ENCODE measurements around the gene RNF20. TPM values are rescaled to one million over a fixed set of nuclear protein-coding genes. Genes with fewer than 3 reads are reported as not detected.

Gene RNF20
- total and polyA plus RNA-seq, 2 of the 13 experiments (the other 11 are each of a cell fraction or from before 2014, with no cell fraction given) = 12.7 to 37.6 TPM

DNA sequence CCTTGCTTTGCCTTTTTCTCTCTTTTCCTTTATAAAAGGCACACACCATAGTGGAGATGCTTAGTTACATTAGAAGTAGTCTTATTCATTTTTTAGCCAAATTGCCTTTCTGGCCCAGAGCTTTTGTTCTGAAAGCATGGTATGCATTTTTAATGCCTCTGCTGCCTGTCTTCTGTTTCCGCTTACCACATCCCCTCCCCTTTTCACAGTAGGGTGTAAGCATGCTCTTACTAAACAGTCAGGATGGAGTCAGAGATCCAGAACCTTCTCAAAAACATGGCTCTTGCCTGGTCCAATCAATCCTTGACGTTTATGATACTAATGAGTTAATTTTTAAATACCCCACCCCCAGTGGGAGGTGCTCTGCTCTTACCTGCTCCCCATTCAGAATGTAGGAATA, 38.7 kb downstream of the RNF20 start:
- Histone ChIP-seq H3K4me1 (ENCODE audit: insufficient read depth, low read length) (peaks cover 9% of the 10 kb centered on the region), H3K27me3 (ENCODE audit: control insufficient read depth in 1 of 2, insufficient read depth in 2 of 2, low read length in 2 of 2) (no peaks in the 10 kb centered on the region), H3K27ac (ENCODE audit: extremely low read length, insufficient read depth, low read length) (no peak overlapping the region), H3K9me3 (ENCODE audit: low read length) (no peaks in the 10 kb centered on the region), H3K79me2 (ENCODE audit: insufficient read depth, low read length) (no peaks in the 10 kb centered on the region), H3K4me3 (replicated peaks in 1 of 3; ENCODE audit: insufficient read depth in 1 of 3, low read depth in 2 of 3, low read length in 3 of 3) (no peak overlapping the region), H4K20me1 (ENCODE audit: insufficient read depth, low read length) (no peaks in the 10 kb centered on the region), H2AFZ (ENCODE audit: low read length) (no peak overlapping the region), H3K4me2 (ENCODE audit: low read depth, low read length) (no peak overlapping the region), H3K36me3 (replicated peaks in 1 of 2; ENCODE audit: control insufficient read depth in 1 of 2, insufficient read depth in 2 of 2, low read length in 2 of 2) (no peaks in the 10 kb centered on the region), H3K9ac (ENCODE audit: insufficient read depth, low read depth, low read length) (no peak overlapping the region)
- intact Hi-C loops (cut with micrococcal nuclease; ENCODE audit: unreplicated experiment) (no loop called here), in situ Hi-C loops (cut with HindIII; ENCODE audit: extremely low pct_ligation_motif_present, low pct_unique_long_range_greater_than_20kb) (no loop called here)
- WGBS (ENCODE audit: low lambda C conversion rate) = 76% methylated on average over 2 of the region's 2 CpGs
- no TSS peak for BruUV-seq (replicated peaks)
- TF ChIP-seq NR1H2 (CRISPR knock-in tag; IDR thresholded peaks at IDR 0.05; ENCODE audit: borderline replicate concordance, low read depth) (no peak), SPEN (CRISPR knock-in tag; IDR thresholded peaks at IDR 0.05; ENCODE audit: low read depth) (no peak), TSC22D2 (CRISPR knock-in tag; IDR thresholded peaks at IDR 0.05; ENCODE audit: borderline replicate concordance) (no peak), ZFP41 (CRISPR knock-in tag; IDR thresholded peaks at IDR 0.05; ENCODE audit: borderline replicate concordance) (no peak), TAF15 (IDR thresholded peaks at IDR 0.05; ENCODE audit: low read depth, low read length, poor library complexity, severe bottlenecking) (no peak), ZNF546 (CRISPR knock-in tag; conservative IDR thresholded peaks at IDR 0.05) (no peak), ZNF10 (CRISPR knock-in tag; IDR thresholded peaks at IDR 0.05; ENCODE audit: borderline replicate concordance, low read depth) (no peak)
- ChIA-PET CTCF (ENCODE audit: low intra/inter-chr PET ratio, low total read pairs) (no interaction called here), POLR2A (no interaction called here)
- ATAC-seq (no peak), FAIRE-seq (no peak), DNase-seq (ENCODE audit: low spot score) (no peak)

DNA sequence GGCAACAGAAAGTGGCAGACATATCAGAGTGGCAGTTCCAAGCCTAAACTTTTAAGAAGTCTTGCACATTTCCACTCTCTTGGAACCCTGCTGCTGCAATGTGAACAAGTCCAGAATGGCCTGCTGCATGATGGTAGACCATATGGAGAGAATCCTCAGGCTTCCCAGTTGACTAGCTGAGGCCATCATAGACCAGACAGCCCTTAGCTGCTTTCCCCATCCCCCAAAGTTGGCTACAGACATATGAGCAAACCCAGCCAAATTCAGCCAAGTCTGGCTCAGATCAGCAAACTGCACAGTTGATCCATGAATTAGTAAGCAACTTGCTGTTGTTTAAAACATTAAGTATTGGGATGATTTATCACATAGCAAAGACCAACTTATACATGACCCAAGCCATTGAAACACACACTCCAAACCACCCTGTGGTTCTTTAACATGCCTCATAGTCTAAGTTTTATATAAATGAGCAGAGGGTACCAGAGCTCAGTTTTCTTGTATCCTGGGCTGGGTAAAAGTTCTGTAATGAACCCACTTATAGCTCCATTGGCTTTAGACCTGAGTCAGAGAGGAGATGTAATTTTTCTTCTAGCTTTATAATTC, 41.2 kb downstream of the RNF20 start:
- no peak overlapping the region for H3K9ac ChIP-seq (ENCODE audit: insufficient read depth, low read depth, low read length)
- no TSS peak for BruUV-seq (replicated peaks)
- no peaks in the 10 kb centered on the region for H3K27me3 ChIP-seq (ENCODE audit: control insufficient read depth in 1 of 2, insufficient read depth in 2 of 2, low read length in 2 of 2)
- no peak for ATAC-seq
- intact Hi-C loops (cut with micrococcal nuclease; ENCODE audit: unreplicated experiment) = no loop called here
- ChIA-PET POLR2A (no interaction called here), CTCF (ENCODE audit: low intra/inter-chr PET ratio, low total read pairs) (no interaction called here)
- no peaks in the 10 kb centered on the region for H3K79me2 ChIP-seq (ENCODE audit: insufficient read depth, low read length)
- no peaks in the 10 kb centered on the region for H4K20me1 ChIP-seq (ENCODE audit: insufficient read depth, low read length)
- H2AFZ ChIP-seq (ENCODE audit: low read length) = no peak overlapping the region
- DNase-seq (ENCODE audit: low spot score) = no peak
- H3K9me3 ChIP-seq (ENCODE audit: low read length) = no peaks in the 10 kb centered on the region
- H3K4me2 ChIP-seq (ENCODE audit: low read depth, low read length) = no peak overlapping the region
- H3K4me1 ChIP-seq (ENCODE audit: insufficient read depth, low read length) = peaks cover 9% of the 10 kb centered on the region
- H3K27ac ChIP-seq (ENCODE audit: extremely low read length, insufficient read depth, low read length) = no peak overlapping the region
- in situ Hi-C loops (cut with HindIII; ENCODE audit: extremely low pct_ligation_motif_present, low pct_unique_long_range_greater_than_20kb) = no loop called here
- no peak overlapping the region for H3K4me3 ChIP-seq (replicated peaks in 1 of 3; ENCODE audit: insufficient read depth in 1 of 3, low read depth in 2 of 3, low read length in 3 of 3)
- FAIRE-seq = no peak
- H3K36me3 ChIP-seq (replicated peaks in 1 of 2; ENCODE audit: control insufficient read depth in 1 of 2, insufficient read depth in 2 of 2, low read length in 2 of 2) = no peaks in the 10 kb centered on the region
- TF ChIP-seq CEBPG (CRISPR knock-in tag; IDR thresholded peaks at IDR 0.05) = no peak
- TF ChIP-seq, protein P1, sequence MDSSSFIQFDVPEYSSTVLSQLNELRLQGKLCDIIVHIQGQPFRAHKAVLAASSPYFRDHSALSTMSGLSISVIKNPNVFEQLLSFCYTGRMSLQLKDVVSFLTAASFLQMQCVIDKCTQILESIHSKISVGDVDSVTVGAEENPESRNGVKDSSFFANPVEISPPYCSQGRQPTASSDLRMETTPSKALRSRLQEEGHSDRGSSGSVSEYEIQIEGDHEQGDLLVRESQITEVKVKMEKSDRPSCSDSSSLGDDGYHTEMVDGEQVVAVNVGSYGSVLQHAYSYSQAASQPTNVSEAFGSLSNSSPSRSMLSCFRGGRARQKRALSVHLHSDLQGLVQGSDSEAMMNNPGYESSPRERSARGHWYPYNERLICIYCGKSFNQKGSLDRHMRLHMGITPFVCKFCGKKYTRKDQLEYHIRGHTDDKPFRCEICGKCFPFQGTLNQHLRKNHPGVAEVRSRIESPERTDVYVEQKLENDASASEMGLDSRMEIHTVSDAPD (CRISPR knock-in tag; IDR thresholded peaks at IDR 0.05) = no peak
- TF ChIP-seq, protein P2, sequence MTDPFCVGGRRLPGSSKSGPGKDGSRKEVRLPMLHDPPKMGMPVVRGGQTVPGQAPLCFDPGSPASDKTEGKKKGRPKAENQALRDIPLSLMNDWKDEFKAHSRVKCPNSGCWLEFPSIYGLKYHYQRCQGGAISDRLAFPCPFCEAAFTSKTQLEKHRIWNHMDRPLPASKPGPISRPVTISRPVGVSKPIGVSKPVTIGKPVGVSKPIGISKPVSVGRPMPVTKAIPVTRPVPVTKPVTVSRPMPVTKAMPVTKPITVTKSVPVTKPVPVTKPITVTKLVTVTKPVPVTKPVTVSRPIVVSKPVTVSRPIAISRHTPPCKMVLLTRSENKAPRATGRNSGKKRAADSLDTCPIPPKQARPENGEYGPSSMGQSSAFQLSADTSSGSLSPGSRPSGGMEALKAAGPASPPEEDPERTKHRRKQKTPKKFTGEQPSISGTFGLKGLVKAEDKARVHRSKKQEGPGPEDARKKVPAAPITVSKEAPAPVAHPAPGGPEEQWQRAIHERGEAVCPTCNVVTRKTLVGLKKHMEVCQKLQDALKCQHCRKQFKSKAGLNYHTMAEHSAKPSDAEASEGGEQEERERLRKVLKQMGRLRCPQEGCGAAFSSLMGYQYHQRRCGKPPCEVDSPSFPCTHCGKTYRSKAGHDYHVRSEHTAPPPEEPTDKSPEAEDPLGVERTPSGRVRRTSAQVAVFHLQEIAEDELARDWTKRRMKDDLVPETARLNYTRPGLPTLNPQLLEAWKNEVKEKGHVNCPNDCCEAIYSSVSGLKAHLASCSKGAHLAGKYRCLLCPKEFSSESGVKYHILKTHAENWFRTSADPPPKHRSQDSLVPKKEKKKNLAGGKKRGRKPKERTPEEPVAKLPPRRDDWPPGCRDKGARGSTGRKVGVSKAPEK (CRISPR knock-in tag; IDR thresholded peaks at IDR 0.05; ENCODE audit: borderline replicate concordance) = no peak
- TF ChIP-seq ZNF773 (CRISPR knock-in tag; IDR thresholded peaks at IDR 0.05; ENCODE audit: borderline replicate concordance) = no peak
- TF ChIP-seq, protein P3, sequence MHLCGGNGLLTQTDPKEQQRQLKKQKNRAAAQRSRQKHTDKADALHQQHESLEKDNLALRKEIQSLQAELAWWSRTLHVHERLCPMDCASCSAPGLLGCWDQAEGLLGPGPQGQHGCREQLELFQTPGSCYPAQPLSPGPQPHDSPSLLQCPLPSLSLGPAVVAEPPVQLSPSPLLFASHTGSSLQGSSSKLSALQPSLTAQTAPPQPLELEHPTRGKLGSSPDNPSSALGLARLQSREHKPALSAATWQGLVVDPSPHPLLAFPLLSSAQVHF (CRISPR knock-in tag; IDR thresholded peaks at IDR 0.05) = no peak

Measured in HepG2 (cell line).